ENCODE data around the gene OR2M7.

The OR2M7 gene

GRCh38 chr1:248288391-248288790 is 36.0 kb downstream of the OR2M7 start:
- no peak for FAIRE-seq
- no peak for DNase-seq (ENCODE audit: insufficient read length)
- TF ChIP-seq POLR2AphosphoS5 (IDR thresholded peaks at IDR 0.05; ENCODE audit: low read depth, low read length) (no peak), TAF1 (IDR thresholded peaks at IDR 0.05; ENCODE audit: borderline replicate concordance, low read depth, low read length) (no peak), POLR2A (IDR thresholded peaks at IDR 0.05; ENCODE audit: low read depth, low read length) (no peak)

GRCh38 chr1:248277876-248278275 is 46.5 kb downstream of the OR2M7 start, which contains the start of gene OR2T33:
TSS of gene OR2T33 (minus strand) at chr1:248277976. CDS start at chr1:248273814, 4,162 bp downstream.
- TF ChIP-seq POLR2A (IDR thresholded peaks at IDR 0.05; ENCODE audit: low read depth, low read length), result no peak
- TF ChIP-seq POLR2AphosphoS5 (IDR thresholded peaks at IDR 0.05; ENCODE audit: low read depth, low read length), result no peak
- TF ChIP-seq TAF1 (IDR thresholded peaks at IDR 0.05; ENCODE audit: borderline replicate concordance, low read depth, low read length), result no peak
- FAIRE-seq, result no peak
- no peak for DNase-seq (ENCODE audit: insufficient read length)
